ENCODE results near the gene OR1E2.
"Not testable (repeated sequence)": the region's sequence is repeated elsewhere in the genome, so short reads cannot be mapped to it uniquely, and the experiment has no call there.

The OR1E2 gene, protein sequence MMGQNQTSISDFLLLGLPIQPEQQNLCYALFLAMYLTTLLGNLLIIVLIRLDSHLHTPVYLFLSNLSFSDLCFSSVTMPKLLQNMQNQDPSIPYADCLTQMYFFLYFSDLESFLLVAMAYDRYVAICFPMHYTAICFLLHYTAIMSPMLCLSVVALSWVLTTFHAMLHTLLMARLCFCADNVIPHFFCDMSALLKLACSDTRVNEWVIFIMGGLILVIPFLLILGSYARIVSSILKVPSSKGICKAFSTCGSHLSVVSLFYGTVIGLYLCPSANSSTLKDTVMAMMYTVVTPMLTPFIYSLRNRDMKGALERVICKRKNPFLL

DNA sequence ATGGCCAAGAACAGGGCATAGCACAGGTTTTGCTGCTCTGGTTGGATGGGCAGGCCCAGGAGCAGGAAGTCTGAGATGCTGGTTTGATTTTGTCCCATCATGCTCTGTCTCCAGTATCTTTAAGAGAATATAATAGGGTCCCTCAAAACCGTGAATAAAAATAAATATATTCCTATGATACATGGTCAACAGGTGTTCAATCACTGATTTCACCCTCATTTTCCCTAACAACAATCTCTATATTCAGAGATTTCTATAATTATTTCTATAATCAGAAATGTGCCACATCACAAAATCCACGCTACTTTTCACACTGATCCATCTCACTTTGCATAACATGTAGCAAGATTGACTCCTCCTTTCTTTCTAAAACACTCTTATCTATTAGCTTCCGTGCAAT lies at the start of gene OR1E2:
TSS of gene OR1E2 (minus strand) at position 101 of the 400 bp plus-strand sequence. CDS start at position 101, 0 bp downstream.
- DNase-seq: no peak

DNA sequence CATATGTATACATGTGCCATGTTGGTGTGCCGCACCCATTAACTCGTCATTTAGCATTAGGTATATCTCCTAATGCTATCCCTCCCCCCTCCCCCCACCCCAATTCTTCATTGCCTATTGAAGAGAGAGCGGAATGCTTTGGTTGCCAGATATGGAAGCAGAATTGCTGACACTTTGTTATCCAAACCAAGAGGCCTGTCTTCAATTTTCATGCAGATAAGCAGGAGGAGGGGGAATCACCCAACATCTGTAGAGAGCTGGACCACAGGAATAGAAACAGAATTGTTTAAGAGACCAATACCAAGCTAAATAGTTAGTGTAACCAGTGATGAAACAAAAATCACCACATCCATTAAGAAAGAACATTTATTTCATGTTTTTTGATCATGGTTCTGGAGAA lies 49.2 kb upstream of the OR1E2 start:
- DNase-seq: no peak

DNA sequence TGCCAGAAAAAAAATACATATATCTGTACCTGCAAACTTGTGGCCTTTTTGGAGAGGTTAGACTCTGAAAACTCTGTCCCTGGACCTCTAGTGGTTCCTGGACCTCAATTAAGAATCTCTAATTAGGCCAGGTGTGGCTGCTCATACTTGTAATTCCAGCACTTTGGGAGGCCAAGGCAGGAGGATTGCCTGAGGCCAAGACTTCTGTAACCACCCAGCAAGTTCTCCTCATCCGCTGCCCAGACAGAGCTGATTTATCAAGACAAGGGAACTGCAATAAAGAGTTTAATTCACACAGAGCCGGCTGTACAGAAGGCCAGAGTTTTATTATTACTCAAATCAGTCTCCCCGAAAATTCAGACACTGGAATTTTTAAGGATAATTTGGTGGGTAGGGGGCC lies 46.3 kb upstream of the OR1E2 start:
- no peak for DNase-seq

DNA sequence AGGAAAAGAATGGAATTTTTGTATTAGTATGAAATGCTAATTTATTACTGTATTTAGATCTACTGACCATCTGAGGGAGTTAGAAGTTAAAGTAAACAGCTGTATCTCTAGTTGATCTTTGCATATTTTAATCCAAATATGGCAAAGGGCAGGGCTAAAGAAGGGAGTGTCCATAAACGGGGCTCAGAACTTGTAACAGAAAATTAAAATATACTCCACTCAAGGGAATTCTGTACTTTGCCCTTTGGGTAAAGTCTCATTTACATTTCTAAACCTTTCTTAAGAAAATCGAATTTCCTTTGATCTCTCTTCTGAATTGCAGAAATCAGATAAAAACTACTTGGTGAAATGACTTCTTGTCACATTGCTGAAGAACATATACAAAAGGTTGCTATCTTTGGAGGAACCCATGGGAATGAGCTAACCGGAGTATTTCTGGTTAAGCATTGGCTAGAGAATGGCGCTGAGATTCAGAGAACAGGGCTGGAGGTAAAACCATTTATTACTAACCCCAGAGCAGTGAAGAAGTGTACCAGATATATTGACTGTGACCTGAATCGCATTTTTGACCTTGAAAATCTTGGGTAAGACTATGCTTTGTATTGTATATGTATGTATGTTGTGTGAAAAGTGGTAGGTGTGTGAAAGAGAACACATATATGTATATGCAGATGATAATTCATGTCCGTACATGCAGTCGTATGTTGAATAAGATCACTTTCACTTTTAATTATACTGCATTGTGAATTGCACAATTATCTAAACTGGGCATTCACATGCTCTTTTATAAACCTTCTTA lies 42.4 kb upstream of the OR1E2 start, which contains the start of gene ASPA:
TSS of gene ASPA (plus strand) at position 186 of the 799 bp plus-strand sequence. CDS start at position 349, 163 bp downstream.
- no peak for DNase-seq

DNA sequence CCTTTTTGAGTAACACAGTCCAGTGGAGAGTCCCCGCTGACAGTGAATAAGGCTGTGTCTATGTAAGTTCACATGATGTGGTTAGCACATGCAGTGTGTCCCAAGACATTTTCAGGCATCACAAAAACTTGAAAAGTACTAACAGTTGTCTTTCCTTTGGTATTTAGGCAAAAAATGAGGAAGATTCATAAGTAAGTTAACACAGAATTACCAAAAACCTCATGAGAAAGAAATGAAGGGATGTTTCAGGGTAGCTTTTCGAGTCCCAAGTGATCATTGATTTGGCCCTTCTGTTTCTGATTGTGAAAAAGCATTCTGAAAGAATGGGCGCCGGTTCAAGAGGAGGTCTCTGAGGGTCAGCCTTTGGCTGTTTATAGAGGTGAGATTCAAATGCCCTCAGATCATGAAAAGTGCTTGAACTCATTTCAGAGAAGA lies 41.6 kb upstream of the OR1E2 start:
- no peak for DNase-seq

DNA sequence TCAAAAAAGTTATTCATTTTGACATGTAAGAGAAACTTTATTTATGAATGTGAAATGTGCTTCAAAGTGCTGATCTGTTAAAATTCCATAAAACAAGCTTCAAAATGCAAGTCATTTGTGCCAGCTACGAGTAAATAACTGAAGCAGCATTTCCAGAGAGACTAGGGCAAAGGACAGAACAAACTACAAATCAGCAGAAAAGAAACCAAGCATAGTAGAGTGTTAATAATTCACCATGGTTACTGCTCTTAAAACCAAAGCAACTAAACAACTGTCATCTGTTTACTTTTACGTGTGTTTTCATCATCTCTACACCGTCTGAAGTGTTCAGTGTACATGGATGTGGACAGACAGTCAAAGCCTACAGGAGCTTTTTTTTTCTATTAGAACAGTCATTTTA lies 40.6 kb upstream of the OR1E2 start:
- no peak for DNase-seq

DNA sequence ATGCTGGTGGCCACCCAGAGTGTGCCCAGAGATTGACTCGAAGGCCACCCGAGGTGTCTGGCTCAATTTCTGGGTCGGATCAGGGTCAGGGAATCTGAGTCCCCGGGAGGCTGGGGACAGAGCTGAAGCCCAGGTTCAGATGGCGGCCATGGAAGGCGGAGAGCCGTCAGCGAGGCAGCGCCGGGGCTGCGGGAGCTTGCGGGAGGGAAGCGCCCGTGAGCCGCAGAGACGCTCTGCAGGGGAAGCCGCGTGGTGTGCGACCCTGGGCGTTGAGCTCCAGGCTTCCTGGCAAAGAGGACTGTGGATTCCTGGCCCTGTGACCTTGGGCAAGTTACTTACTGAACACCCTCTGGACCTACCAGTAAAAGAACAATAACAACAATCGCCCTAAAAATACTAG lies 38.5 kb upstream of the OR1E2 start:
- no peak for DNase-seq

DNA sequence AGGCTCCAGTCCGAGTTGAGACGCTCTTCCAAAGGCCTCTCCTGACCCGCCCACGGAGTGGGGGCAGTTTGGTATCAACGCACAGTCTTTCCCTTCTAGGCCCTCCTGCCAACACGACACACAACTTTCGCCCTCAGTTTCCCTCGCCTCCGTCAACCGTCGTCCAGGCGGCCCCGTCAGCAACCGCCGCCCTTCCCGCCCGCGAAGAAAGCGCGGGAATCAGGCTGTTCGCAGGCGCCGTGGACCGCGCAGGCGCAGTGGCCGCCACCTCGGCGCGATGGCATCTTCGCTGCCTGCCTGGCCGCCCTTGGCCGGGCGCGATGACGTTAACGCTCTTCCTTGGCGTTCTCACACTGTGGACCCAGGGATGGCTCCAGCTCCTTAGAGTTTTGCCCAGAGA lies 38.0 kb upstream of the OR1E2 start, which contains the start of gene SPATA22:
TSS of gene SPATA22 (minus strand) at position 221 of the 400 bp plus-strand sequence. CDS start 2,494 bp downstream, outside the sequence.
- DNase-seq: no peak

DNA sequence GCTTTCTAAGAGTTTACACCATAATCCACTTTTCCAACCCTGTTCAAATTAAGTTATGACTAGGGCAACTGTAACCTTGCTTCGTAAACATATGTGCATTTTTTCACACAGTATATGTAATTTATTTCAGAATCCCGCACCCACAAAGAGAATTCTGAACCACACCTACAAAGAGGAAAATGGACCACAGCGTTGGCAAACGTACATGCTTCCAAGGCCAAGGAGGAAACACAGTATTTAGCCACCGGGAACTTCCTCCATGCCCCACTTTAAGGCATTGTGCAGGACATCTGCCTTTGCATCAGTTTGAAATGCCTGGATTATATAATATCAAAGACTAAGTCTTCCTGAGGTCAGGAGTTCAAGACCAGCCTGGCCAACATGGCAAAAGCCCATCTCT lies 35.9 kb upstream of the OR1E2 start:
- no peak for DNase-seq

DNA sequence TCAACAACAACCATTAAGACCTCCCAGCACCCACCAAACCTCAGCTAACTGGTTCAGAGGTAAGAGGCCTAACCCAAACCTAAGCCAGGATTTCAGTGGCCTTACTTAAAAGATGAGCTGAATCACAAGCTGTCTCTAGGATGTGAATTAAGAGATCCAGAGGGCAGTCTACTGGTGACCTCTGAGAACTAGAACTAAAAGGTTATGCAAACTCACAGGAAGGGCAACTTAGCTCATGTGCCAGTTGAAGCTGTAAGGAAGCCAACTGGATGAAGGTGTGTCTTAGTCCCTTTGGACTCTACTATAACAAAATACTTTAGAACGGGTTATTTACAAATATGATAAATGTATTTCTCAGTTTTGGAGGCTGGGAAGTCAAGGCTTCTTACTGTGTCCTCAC lies 32.7 kb upstream of the OR1E2 start:
- not testable (repeated sequence) for DNase-seq

DNA sequence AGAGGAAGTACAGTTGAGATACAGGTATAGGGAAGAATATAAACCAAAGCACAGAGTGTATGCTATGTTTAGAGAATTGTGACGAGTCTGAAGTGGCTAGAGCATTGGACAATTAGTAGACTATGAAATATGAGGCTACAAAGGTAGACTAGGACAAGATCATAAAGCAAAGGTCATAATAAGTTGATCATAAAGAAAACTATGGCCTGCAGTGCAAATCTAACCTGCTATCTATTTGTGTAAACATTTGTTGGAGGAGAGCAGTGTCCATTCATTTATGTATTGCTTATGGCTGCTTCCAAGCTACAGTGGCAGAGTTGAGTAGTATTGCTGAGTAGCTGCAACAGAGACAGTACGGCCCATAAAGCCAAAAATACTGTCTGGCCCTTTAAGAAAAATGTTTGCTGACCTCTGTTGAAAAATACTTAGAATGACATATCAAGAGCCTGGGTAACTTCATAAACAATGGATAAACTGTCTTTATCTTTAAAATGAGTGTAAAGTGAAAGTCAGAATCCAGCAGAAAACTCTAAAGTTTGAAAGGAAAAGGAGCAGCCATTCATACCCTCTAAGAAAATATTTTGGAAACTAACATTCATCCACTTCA lies 14.5 kb upstream of the OR1E2 start:
- DNase-seq: no peak

DNA sequence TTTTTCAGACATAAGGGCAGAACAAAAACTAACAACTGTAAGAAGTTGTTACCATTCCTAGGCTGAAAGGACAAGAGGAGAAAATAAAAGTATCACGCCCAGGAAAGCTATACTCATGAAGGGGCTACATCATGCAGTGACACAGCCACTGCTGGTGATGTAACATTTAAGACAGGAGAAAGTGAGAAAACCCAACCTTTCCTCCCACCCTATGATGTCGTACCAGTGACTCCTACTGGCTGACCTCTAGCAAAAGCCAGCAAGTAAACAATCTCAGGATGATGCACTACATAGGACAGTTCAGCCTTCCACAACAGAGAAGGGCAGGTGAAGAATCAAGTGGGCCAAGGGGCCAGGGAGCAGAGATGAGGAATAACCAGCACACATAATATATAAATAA lies 14.0 kb upstream of the OR1E2 start:
- DNase-seq: no peak

DNA sequence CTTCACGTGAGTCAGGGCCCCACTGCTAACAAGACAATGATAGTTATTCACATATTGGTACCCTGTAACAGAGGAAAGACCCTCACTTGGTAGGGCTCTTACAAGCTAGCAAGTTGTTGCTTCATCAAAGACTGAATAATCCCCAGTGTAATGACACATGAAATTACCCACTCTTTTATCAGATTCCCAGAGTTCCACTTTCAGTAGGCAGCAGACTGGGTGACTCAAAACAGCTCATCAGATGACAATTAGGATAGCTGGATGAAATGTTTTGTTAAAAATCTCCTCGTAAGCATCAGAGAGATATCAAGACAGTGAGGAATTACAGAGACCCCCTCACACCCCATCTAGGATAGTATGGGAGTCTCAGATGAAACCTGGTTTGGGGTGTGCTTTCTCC lies 6.8 kb upstream of the OR1E2 start:
- no peak for DNase-seq

DNA sequence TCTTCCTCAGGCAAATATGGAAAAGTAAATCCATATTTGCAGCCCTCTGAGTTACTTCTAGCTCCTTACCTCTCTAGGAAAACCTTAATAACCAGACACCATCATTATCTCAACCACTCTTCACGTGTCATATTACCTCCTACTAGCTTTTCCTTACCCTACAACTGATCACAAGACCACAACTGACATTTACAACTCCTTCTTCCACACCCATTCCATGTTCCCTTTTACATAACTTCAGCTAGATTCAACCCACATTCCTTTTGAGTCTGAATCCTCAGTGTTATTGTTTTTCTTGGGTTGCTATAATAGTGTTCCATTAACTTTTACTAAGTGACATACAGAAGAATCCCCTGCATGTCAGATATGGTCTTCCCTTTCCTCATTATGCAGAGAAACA lies 4.7 kb upstream of the OR1E2 start:
- no peak for DNase-seq

DNA sequence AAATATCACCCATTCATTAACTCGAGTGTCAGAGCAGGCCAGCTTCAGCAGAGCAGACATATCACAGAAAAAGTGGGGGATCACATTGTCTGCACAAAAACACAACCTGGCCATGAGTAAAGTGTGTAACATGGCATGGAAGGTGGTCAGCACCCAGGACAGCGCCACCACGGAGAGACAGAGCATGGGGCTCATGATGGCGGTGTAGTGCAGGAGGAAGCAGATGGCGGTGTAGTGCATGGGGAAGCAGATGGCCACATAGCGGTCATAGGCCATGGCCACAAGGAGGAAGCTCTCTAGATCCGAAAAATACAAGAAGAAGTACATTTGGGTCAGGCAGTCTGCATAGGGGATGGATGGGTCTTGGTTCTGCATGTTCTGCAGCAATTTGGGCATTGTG lies 426 bp downstream of the OR1E2 start:
- not testable (repeated sequence) for DNase-seq

DNA sequence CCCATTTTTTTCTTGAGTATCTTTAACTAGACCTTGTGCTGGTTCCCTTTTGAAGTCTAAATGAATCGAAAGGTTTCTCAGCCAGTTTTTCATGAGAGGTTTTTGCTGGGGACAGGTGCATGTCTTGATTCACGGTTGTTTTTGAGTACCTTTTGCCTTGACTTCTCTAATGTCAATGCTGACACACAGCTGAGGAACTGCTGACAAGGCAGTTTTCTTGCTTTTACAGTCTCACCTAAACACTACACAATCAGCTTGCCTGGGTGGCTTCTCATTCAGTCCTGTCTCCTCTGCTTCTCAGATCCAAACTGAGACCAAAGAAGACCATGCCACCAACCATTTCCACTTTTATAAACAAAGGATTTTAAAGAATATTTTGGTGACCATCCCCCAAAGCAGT lies 15.4 kb downstream of the OR1E2 start:
- no peak for DNase-seq

DNA sequence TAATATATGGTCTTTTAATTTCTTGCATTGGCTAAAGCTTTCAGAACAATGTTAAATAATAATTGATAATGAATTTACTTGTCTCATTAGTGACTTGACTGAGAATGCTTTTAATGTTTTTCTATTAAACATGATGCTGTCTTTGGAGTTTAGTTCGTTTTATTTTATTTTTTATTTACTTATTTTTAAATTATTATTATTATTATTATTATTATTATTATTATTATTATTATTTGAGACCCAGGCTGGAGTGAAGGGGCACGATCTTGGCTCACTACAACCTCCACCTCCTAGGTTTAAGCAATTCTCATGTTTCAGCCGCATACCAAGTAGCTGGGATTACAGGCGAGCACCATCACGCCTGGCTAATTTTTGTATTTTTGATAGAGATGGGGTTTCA lies 18.0 kb downstream of the OR1E2 start:
- DNase-seq: no peak

DNA sequence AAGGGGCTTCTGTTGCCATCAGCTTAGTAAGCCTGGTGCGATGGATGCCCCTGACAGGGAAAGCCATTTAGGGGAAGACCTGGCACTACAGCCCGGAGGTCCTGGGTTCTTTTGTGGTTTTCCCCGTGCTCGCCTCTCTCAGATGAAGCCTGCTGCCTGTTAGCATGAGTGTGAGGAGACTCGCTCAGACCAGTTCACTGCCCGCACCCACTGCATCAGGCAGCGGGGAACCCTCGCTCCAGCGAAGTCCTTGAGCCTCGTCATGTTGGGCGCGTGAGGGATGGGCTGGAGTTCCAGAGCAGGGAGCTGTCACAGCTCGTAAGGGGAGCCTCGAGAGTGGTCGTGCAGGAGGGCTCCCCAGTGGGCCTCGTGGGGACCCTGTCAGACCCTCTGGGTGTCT lies 21.4 kb downstream of the OR1E2 start:
- not testable (repeated sequence) for DNase-seq

DNA sequence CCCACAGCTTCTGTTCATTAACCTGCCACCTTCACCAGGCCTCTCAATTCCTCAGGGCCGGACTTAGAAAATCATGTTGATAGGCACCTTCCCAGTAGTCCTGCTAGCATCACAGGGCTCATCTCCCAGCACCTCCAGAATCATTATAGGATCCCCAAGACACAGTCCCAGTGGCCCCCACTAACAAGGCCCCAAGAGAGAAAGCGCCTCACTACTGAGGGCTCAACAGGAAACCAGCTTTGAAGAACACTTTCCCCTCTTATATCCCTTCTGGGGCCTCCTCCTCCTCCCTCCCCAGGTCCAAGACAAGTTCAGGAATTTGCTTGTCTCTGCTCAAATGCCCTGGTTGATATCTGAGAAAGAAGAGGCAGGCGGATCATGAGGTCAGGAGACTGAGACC lies 22.6 kb downstream of the OR1E2 start, which contains the start of gene OR3A3:
TSS of gene OR3A3 (plus strand) at position 301 of the 400 bp plus-strand sequence.
- DNase-seq: no peak

DNA sequence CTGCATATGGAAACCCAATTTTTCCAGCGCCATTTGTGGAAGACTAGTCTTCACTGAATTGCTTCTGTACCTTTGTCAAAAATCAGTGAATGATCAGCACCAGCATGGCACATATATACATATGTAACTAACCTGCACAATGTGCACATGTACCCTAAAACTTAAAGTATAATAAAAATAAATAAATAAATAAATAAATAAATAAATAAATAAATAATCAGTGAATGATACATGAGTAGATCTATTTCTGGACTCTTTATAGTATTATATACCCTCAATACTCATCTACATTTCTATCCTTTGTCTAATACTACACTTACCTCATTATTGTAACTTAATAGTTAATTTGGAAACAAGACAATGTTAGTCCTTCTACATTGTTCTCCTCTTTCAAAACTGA lies 29.8 kb downstream of the OR1E2 start:
- not testable (repeated sequence) for DNase-seq

DNA sequence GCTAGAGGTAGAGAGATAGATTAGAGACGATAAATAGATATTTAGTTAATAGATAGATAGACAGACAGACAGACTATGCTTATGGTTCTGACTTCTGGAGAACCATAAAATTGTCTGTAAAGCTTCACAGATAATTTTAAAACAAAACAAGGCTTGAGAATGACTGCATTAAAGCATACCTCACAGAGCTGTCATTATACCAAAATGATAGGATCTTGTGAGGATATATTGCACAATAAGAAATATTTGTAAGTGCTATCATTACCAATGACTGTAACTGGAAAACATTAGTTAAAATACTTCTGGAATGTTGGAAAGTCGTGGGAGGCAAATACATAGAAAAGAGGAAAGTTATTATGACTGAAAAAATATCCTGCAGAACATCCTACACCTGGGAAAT lies 31.9 kb downstream of the OR1E2 start:
- no peak for DNase-seq

DNA sequence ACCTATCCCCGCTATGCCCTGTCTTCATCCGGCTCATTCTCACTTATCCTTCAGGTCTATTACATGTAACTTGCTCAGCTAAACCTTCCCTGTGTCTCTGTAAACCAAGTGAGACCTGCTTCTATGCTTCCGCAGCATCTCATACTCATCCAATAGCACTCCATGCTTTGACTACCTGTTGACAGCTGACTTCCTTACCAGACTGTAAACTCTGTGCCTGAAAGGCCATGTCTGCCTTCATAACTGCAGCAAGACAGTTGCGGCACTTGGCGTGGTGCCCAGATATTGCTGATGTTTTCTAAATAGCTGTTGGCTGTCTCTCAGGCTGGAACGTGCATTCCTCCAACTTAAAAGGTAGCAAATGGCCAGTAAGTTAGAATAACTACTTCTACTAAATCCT lies 33.6 kb downstream of the OR1E2 start:
- no peak for DNase-seq

DNA sequence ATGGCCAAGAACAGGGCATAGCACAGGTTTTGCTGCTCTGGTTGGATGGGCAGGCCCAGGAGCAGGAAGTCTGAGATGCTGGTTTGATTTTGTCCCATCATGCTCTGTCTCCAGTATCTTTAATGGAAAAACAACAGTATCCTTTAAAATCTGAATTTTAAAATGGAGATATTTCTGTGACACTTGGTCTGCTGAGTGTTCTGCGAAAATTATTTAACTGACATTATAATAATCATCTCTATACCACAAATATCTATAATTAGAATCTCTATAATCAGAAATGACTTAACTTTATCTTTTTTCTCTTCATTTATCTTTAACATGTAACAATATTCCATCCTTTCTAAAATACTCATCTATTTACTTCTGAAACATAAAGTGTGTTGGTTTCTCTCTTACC lies 35.3 kb downstream of the OR1E2 start, which contains the start of gene OR1E1:
TSS of gene OR1E1 (minus strand) at position 101 of the 400 bp plus-strand sequence. CDS start at position 101, 0 bp downstream.
- DNase-seq: no peak
